Colonic mucosa (tissue), 4 donors: ENCODE results near the gene UBALD1. TPM values are rescaled to one million over a fixed set of nuclear protein-coding genes. Genes with fewer than 3 reads are reported as not detected.
"Not testable (repeated sequence)": the region's sequence is repeated elsewhere in the genome, so short reads cannot be mapped to it uniquely, and the experiment has no call there.

Experiments
- DNase-seq: peaks from one replicate; pipeline ENCODE4 v3.0.0-alpha.2; 2020
- H3K27ac ChIP-seq: fragments of 200-600 bp; one replicate; pipeline ENCODE4 v1.8.0; 2021
- H3K27me3 ChIP-seq: fragments of 200-600 bp; one replicate; pipeline ENCODE4 v1.8.0; 2021
- H3K36me3 ChIP-seq: fragments of 200-600 bp; one replicate; pipeline ENCODE4 v1.8.0; 2021
- H3K4me1 ChIP-seq: fragments of 200-600 bp; one replicate; pipeline ENCODE4 v1.8.0; 2021; ENCODE audit warnings: mild to moderate bottlenecking
- H3K4me3 ChIP-seq: fragments of 200-600 bp; one replicate; pipeline ENCODE4 v1.8.0; 2021
- H3K9ac ChIP-seq, 2 donors: one replicate each; pipeline ENCODE4 v1.7.0; 2013; ENCODE audit warnings: control low read depth in 2 of 2, low read depth in 2 of 2, low read length in 2 of 2
- H3K9me3 ChIP-seq: fragments of 200-600 bp; one replicate; pipeline ENCODE4 v1.8.0; 2021
- CTCF ChIP-seq: fragments of 200-600 bp; IDR thresholded peaks from one replicate; pipeline ENCODE4 v1.8.0; 2022; ENCODE audit warnings: antibody characterized with exemption, mild to moderate bottlenecking
- intact Hi-C: fragments of 100-400 bp; cut with DNase I; formaldehyde crosslinking; loops from one replicate; pipeline ENCODE4 v1.14.1; 2022
- total RNA-seq, 2 donors: library from RNA; stranded (reverse); fragmentation: NEBNext Ultra II Directional in 1 of 2; extraction: Animal tissue kit (Norgen Biotek cat#: 25700) in 1 of 2; gene quantifications; one replicate each; pipeline ENCODE4 v1.2.1, GENCODE V29; 2021
- donor health status: healthy.
- donor health status: DM: no; HTN: no; CAD: no.
- donor health status: DM: no; HTN: no; CAD: no.

The UBALD1 gene
- total RNA-seq, 2 donors from 2014 or later, result 19.4 to 20.2 TPM

GRCh38 chr16:4654011-4654963, 39.6 kb upstream of the UBALD1 start:
- no peak for TF ChIP-seq CTCF
- Histone ChIP-seq H3K27me3 (no peaks in the 10 kb centered on the region), H3K9me3 (no peaks in the 10 kb centered on the region), H3K27ac (peak overlapping the region; percentile 71), H3K4me3 (no peak overlapping the region), H3K4me1 (peaks cover 7% of the 10 kb centered on the region), H3K9ac (peak overlapping the region in 1 of 2 donors; percentile 54), H3K36me3 (peaks cover 20% of the 10 kb centered on the region)
- intact Hi-C loops, result no loop called here
- DNase-seq, result peak; percentile 92

- Histone ChIP-seq H3K9ac (peak overlapping the region in 1 of 2 donors; percentile 40), H3K4me1 (peaks cover 7% of the 10 kb centered on the region), H3K9me3 (no peaks in the 10 kb centered on the region), H3K36me3 (peaks cover 20% of the 10 kb centered on the region), H3K4me3 (no peak overlapping the region), H3K27me3 (no peaks in the 10 kb centered on the region), H3K27ac (peak overlapping the region; percentile 71)
- no peak for DNase-seq
- intact Hi-C loops, result no loop called here
- no peak for TF ChIP-seq CTCF
These were observed 37.9 kb upstream of the UBALD1 start for GRCh38 chr16:4652561-4652960.

- no peak overlapping the region for H3K4me3 ChIP-seq
- no peaks in the 10 kb centered on the region for H3K9me3 ChIP-seq
- intact Hi-C loops, result no loop called here
- H3K36me3 ChIP-seq, result peaks cover 15% of the 10 kb centered on the region
- no peak overlapping the region for H3K27ac ChIP-seq
- no peak for DNase-seq
- no peaks in the 10 kb centered on the region for H3K27me3 ChIP-seq
- H3K4me1 ChIP-seq, result peaks cover 7% of the 10 kb centered on the region
- no peak for TF ChIP-seq CTCF
- no peak overlapping the region for H3K9ac ChIP-seq
These were observed 37.1 kb upstream of the UBALD1 start for GRCh38 chr16:4651827-4652226.

- intact Hi-C loops, H3K4me3 ChIP-seq, H3K27me3 ChIP-seq, H3K4me1 ChIP-seq, H3K9ac ChIP-seq, H3K9me3 ChIP-seq, H3K27ac ChIP-seq, H3K36me3 ChIP-seq: not testable (repeated sequence)
- DNase-seq, result peak; percentile 73
- peak; percentile 83 for TF ChIP-seq CTCF
These were observed 35.9 kb upstream of the UBALD1 start for GRCh38 chr16:4650443-4651074.

GRCh38 chr16:4649744-4650442, 35.2 kb upstream of the UBALD1 start:
- intact Hi-C loops, result no loop called here
- Histone ChIP-seq H3K9ac (no peak overlapping the region), H3K4me3 (no peak overlapping the region), H3K36me3 (peaks cover 9% of the 10 kb centered on the region), H3K4me1 (peaks cover 6% of the 10 kb centered on the region), H3K9me3 (no peaks in the 10 kb centered on the region), H3K27me3 (no peaks in the 10 kb centered on the region), H3K27ac (no peak overlapping the region)
- no peak for DNase-seq
- no peak for TF ChIP-seq CTCF
